Measurements from ENCODE around the gene SBNO2.
A peak's percentile ranks its signal among the peaks of the same experiment; 100 is the strongest.

Gene SBNO2

DNA sequence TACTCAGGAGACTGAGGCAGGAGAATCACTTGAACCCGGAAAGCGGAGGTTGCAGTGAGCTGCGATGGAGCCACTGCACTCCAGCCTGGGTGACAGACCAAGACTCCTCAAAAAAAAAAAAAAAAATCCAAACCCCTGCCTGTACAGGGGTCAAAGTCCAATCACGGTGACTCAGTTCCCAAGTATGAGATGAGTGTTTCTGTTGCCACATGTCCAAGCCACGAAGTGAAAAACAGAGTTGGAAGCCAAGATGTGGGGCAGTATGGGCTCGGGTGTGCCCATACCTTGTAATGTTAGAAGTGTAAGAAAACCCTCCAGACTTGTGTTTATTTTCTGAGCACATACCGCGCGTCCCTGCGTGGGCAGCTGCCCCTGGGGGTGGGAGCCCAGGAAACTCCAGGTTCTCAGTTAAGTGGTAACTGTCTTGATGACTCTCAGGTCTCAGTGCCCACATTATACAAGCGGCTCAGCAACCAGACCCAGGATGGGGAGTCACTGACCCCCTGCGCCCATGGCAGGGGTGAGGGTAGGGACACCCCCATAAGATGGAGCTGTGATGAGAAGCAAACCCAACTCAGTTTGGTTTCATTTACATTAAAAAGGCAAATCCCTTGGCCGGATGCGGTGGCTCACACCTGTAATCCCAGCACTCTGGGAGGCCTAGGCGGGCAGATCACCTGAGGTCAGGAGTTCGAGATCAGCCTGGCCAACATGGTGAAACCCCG lies 71.5 kb downstream of the SBNO2 start:
- H3K9ac ChIP-seq (ENCODE audit: low read depth, low read length, poor library complexity, severe bottlenecking), result no peak overlapping the region

GRCh38 chr19:1101337-1101698 lies 72.8 kb downstream of the SBNO2 start:
- Histone ChIP-seq H3K9me2 (replicated peaks; ENCODE audit: low read depth, low read length) (no peaks in the 10 kb centered on the region), H3K4me2 (ENCODE audit: low read depth, low read length, poor library complexity, severe bottlenecking) (peak overlapping the region; percentile 63), H2AFZ (ENCODE audit: low read length) (no peak overlapping the region), H3K79me2 (ENCODE audit: insufficient read depth, low read length) (peaks cover 17% of the 10 kb centered on the region), H3K9me3 (ENCODE audit: insufficient read depth, low read depth, low read length) (no peaks in the 10 kb centered on the region), H3K9ac (ENCODE audit: low read depth, low read length, poor library complexity, severe bottlenecking) (no peak overlapping the region), H3F3A (ENCODE audit: low read depth) (no peaks in the 10 kb centered on the region), H3K4me3 (ENCODE audit: low read length, poor library complexity, severe bottlenecking) (peak overlapping the region; percentile 40), H4K20me1 (ENCODE audit: insufficient read depth, low read length, poor library complexity, severe bottlenecking) (peaks cover 16% of the 10 kb centered on the region), H3K27me3 (ENCODE audit: insufficient read depth, low read length, poor library complexity, severe bottlenecking) (no peaks in the 10 kb centered on the region), H3K4me1 (ENCODE audit: insufficient read depth, low read length, poor library complexity, severe bottlenecking) (peaks cover 20% of the 10 kb centered on the region), H3K36me3 (ENCODE audit: insufficient read depth, low read length) (peaks cover 5% of the 10 kb centered on the region; the same call in 1 of the 2 replicates)
- TF ChIP-seq EZH2phosphoT487 (IDR thresholded peaks at IDR 0.05; ENCODE audit: borderline replicate concordance), result no peak
- TF ChIP-seq, protein P1, sequence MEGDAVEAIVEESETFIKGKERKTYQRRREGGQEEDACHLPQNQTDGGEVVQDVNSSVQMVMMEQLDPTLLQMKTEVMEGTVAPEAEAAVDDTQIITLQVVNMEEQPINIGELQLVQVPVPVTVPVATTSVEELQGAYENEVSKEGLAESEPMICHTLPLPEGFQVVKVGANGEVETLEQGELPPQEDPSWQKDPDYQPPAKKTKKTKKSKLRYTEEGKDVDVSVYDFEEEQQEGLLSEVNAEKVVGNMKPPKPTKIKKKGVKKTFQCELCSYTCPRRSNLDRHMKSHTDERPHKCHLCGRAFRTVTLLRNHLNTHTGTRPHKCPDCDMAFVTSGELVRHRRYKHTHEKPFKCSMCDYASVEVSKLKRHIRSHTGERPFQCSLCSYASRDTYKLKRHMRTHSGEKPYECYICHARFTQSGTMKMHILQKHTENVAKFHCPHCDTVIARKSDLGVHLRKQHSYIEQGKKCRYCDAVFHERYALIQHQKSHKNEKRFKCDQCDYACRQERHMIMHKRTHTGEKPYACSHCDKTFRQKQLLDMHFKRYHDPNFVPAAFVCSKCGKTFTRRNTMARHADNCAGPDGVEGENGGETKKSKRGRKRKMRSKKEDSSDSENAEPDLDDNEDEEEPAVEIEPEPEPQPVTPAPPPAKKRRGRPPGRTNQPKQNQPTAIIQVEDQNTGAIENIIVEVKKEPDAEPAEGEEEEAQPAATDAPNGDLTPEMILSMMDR (conservative IDR thresholded peaks at IDR 0.05; ENCODE audit: low read length), result no peak

More for the DNA sequence above, 71.5 kb downstream of the SBNO2 start:
- Histone ChIP-seq H3K79me2 (ENCODE audit: insufficient read depth, low read length) (peaks cover 21% of the 10 kb centered on the region), H4K20me1 (ENCODE audit: insufficient read depth, low read length, poor library complexity, severe bottlenecking) (peaks cover 21% of the 10 kb centered on the region), H3K4me1 (ENCODE audit: insufficient read depth, low read length, poor library complexity, severe bottlenecking) (peaks cover 20% of the 10 kb centered on the region), H2AFZ (ENCODE audit: low read length) (no peak overlapping the region), H3F3A (ENCODE audit: low read depth) (no peaks in the 10 kb centered on the region), H3K9me3 (ENCODE audit: insufficient read depth, low read depth, low read length) (no peaks in the 10 kb centered on the region), H3K4me2 (ENCODE audit: low read depth, low read length, poor library complexity, severe bottlenecking) (peak overlapping the region; percentile 89), H3K27me3 (ENCODE audit: insufficient read depth, low read length, poor library complexity, severe bottlenecking) (no peaks in the 10 kb centered on the region), H3K9me2 (replicated peaks; ENCODE audit: low read depth, low read length) (no peaks in the 10 kb centered on the region), H3K36me3 (ENCODE audit: insufficient read depth, low read length) (peaks cover 10% of the 10 kb centered on the region; the same call in 1 of the 2 replicates), H3K4me3 (ENCODE audit: low read length, poor library complexity, severe bottlenecking) (no peak overlapping the region)
- no peak for TF ChIP-seq EZH2phosphoT487 (IDR thresholded peaks at IDR 0.05; ENCODE audit: borderline replicate concordance)
- TF ChIP-seq, protein P1 (conservative IDR thresholded peaks at IDR 0.05; ENCODE audit: low read length), result no peak

- no peaks in the 10 kb centered on the region for H3K27me3 ChIP-seq (ENCODE audit: insufficient read depth, low read length, poor library complexity, severe bottlenecking)
- H3K9me2 ChIP-seq (replicated peaks; ENCODE audit: low read depth, low read length), result no peaks in the 10 kb centered on the region
- no peak overlapping the region for H3K4me3 ChIP-seq (ENCODE audit: low read length, poor library complexity, severe bottlenecking)
- H3K4me2 ChIP-seq (ENCODE audit: low read depth, low read length, poor library complexity, severe bottlenecking), result no peak overlapping the region
- no peak overlapping the region for H2AFZ ChIP-seq (ENCODE audit: low read length)
- no peaks in the 10 kb centered on the region for H3K36me3 ChIP-seq (ENCODE audit: insufficient read depth, low read length)
- peaks cover 18% of the 10 kb centered on the region for H3K79me2 ChIP-seq (ENCODE audit: insufficient read depth, low read length)
- H3K9ac ChIP-seq (ENCODE audit: low read depth, low read length, poor library complexity, severe bottlenecking), result no peak overlapping the region
- H3F3A ChIP-seq (ENCODE audit: low read depth), result no peaks in the 10 kb centered on the region
- TF ChIP-seq, protein P1 (conservative IDR thresholded peaks at IDR 0.05; ENCODE audit: low read length), result no peak
- no peak for TF ChIP-seq EZH2phosphoT487 (IDR thresholded peaks at IDR 0.05; ENCODE audit: borderline replicate concordance)
- H3K9me3 ChIP-seq (ENCODE audit: insufficient read depth, low read depth, low read length), result no peaks in the 10 kb centered on the region
- peaks cover 17% of the 10 kb centered on the region for H4K20me1 ChIP-seq (ENCODE audit: insufficient read depth, low read length, poor library complexity, severe bottlenecking)
- peaks cover 27% of the 10 kb centered on the region for H3K4me1 ChIP-seq (ENCODE audit: insufficient read depth, low read length, poor library complexity, severe bottlenecking)
Observed at GRCh38 chr19:1098177-1099051, 75.7 kb downstream of the SBNO2 start.

All from Loucy (cell line).